ENCODE measurements around the gene UNC80.

The UNC80 gene

GRCh38 chr2:209808521-209808920 lies 36.9 kb downstream of the UNC80 start:
- no peak for DNase-seq

GRCh38 chr2:209809256-209809655 lies 37.6 kb downstream of the UNC80 start:
- DNase-seq = no peak

- DNase-seq = no peak
Observed at GRCh38 chr2:209817844-209818271, 46.2 kb downstream of the UNC80 start.

- DNase-seq = no peak
Observed at GRCh38 chr2:209818939-209819338, 47.3 kb downstream of the UNC80 start.

GRCh38 chr2:209821806-209822205 lies 50.2 kb downstream of the UNC80 start:
- no peak for DNase-seq

- DNase-seq = no peak
Observed at GRCh38 chr2:209823484-209823883, 51.9 kb downstream of the UNC80 start.

- DNase-seq = no peak
Observed at GRCh38 chr2:209824391-209824790, 52.8 kb downstream of the UNC80 start.

- DNase-seq = no peak
Observed at GRCh38 chr2:209830722-209831465, 59.3 kb downstream of the UNC80 start.

- no peak for DNase-seq
Observed at GRCh38 chr2:209834767-209835166, 63.1 kb downstream of the UNC80 start.

GRCh38 chr2:209840434-209840833 lies 68.8 kb downstream of the UNC80 start:
- no peak for DNase-seq

GRCh38 chr2:209845666-209846065 lies 74.0 kb downstream of the UNC80 start:
- DNase-seq = no peak

- no peak for DNase-seq
Observed at GRCh38 chr2:209864716-209865295, 93.2 kb downstream of the UNC80 start.

GRCh38 chr2:209868271-209868994 lies 96.8 kb downstream of the UNC80 start:
- no peak for DNase-seq

- DNase-seq = no peak
Observed at GRCh38 chr2:209870067-209870466, 98.4 kb downstream of the UNC80 start.

GRCh38 chr2:209872675-209873074 lies 101.0 kb downstream of the UNC80 start:
- no peak for DNase-seq

- no peak for DNase-seq
Observed at GRCh38 chr2:209875270-209875669, 103.6 kb downstream of the UNC80 start.

- DNase-seq = no peak
Observed at GRCh38 chr2:209876211-209876610, 104.6 kb downstream of the UNC80 start.

GRCh38 chr2:209878701-209879100 lies 107.1 kb downstream of the UNC80 start:
- no peak for DNase-seq

GRCh38 chr2:209900638-209901037 lies 129.0 kb downstream of the UNC80 start:
- no peak for DNase-seq

GRCh38 chr2:209901172-209901571 lies 129.5 kb downstream of the UNC80 start:
- no peak for DNase-seq

GRCh38 chr2:209905691-209906090 lies 134.1 kb downstream of the UNC80 start:
- DNase-seq = no peak

- DNase-seq = no peak
Observed at GRCh38 chr2:209907746-209908145, 136.1 kb downstream of the UNC80 start.

- no peak for DNase-seq
Observed at GRCh38 chr2:209908511-209908910, 136.9 kb downstream of the UNC80 start.

GRCh38 chr2:209911486-209911885 lies 139.9 kb downstream of the UNC80 start:
- no peak for DNase-seq
